HepG2 (cell line): Measurements from ENCODE around the gene CDCA4. TPM values are rescaled to one million over a fixed set of nuclear protein-coding genes. Genes with fewer than 3 reads are reported as not detected.

Source experiments
- ATAC-seq: fragments of 200-7000 bp; cut with Tn5 transposase; 3 replicates; pipeline ENCODE4 v1.9.1; 2020; ENCODE audit warnings: mild to moderate bottlenecking, moderate library complexity
- BruUV-seq: library from RNA; stranded (reverse); fragments of 400-500 nt; replicated peaks from 2 replicates; lab custom pipeline; 2021; lab: Mats Ljungman, UMichigan
- CTCF ChIA-PET: fragments of 300-600 bp; formaldehyde crosslinking; extraction: SDS; loops from one replicate; lab custom pipeline; 2021; ENCODE audit warnings: low total read pairs, inconsistent platforms, low intra/inter-chr PET ratio; lab: Yijun Ruan, JAX
- POLR2A ChIA-PET: fragments of 350-600 bp; sonication (Branson Sonifier 250); formaldehyde crosslinking; loops from one replicate; lab custom pipeline; 2020; ENCODE audit warnings: antibody characterized with exemption, inconsistent platforms; lab: Yijun Ruan, JAX
- DNase-seq: peaks from one replicate; pipeline ENCODE4 v3.0.0-alpha.2; 2015; ENCODE audit warnings: low spot score
- FAIRE-seq: peaks from 3 replicates; lab custom pipeline; 2011; peaks lifted over from hg19 to GRCh38; lab: Jason Lieb, UNC
- H2AFZ ChIP-seq: one replicate; pipeline ENCODE4 v1.6.1; 2011; ENCODE audit warnings: low read length, inconsistent platforms
- H3K27ac ChIP-seq: fragments of 300-600 bp; 3 replicates; pipeline ENCODE4 v1.8.0; 2011; ENCODE audit warnings: mixed run types, mild to moderate bottlenecking, mixed read lengths, low read length, inconsistent platforms; ENCODE audit not compliant: insufficient read depth; ENCODE audit errors: extremely low read length
- H3K27me3 ChIP-seq, 2 experiments: fragments of 200-600 bp in 1 of 2; 2 replicates in 1 of 2; 3 replicates in 1 of 2; pipeline versions ENCODE4 v1.6.0 to v1.8.0; 2011; ENCODE audit warnings: low read length in 2 of 2, mild to moderate bottlenecking in 2 of 2, moderate library complexity in 2 of 2, inconsistent platforms in 1 of 2; ENCODE audit not compliant: insufficient read depth in 2 of 2, control insufficient read depth in 1 of 2
- H3K36me3 ChIP-seq, 2 experiments: fragments of 200-600 bp in 1 of 2; replicated peaks in 1 of 2; 2 replicates in 1 of 2; 3 replicates in 1 of 2; pipeline versions ENCODE4 v1.5.1 to v1.8.0; 2011; ENCODE audit warnings: low read length in 2 of 2, inconsistent platforms in 1 of 2; ENCODE audit not compliant: insufficient read depth in 2 of 2, control insufficient read depth in 1 of 2
- H3K4me1 ChIP-seq: 2 replicates; pipeline ENCODE4 v1.5.1; 2012; ENCODE audit warnings: low read length, inconsistent platforms; ENCODE audit not compliant: insufficient read depth
- H3K4me2 ChIP-seq: 2 replicates; pipeline ENCODE4 v1.6.0; 2011; ENCODE audit warnings: low read depth, low read length, inconsistent platforms
- H3K4me3 ChIP-seq, 3 experiments: fragments of 200-600 bp in 1 of 3; sonication (generic), shearing (Covaris generic) in 1 of 3; replicated peaks in 1 of 3; 2 replicates each; pipeline ENCODE4 v1.5.1; 2011 to 2016; ENCODE audit warnings: low read length in 3 of 3, inconsistent platforms in 2 of 3, low read depth in 2 of 3, mild to moderate bottlenecking in 2 of 3, control low read depth in 1 of 3, mixed read lengths in 1 of 3; ENCODE audit not compliant: insufficient read depth in 1 of 3
- H3K79me2 ChIP-seq: one replicate; pipeline ENCODE4 v1.6.1; 2011; ENCODE audit warnings: low read length, inconsistent platforms; ENCODE audit not compliant: insufficient read depth
- H3K9ac ChIP-seq: 2 replicates; pipeline ENCODE4 v1.6.0; 2011; ENCODE audit warnings: mild to moderate bottlenecking, low read depth, low read length, inconsistent platforms; ENCODE audit not compliant: insufficient read depth
- H3K9me3 ChIP-seq: 2 replicates; pipeline ENCODE4 v1.5.1; 2012; ENCODE audit warnings: mild to moderate bottlenecking, low read length
- H4K20me1 ChIP-seq: 2 replicates; pipeline ENCODE4 v1.6.0; 2011; ENCODE audit warnings: inconsistent platforms, mild to moderate bottlenecking, low read length, moderate library complexity; ENCODE audit not compliant: insufficient read depth
- E2F5 ChIP-seq: sonication (generic); formaldehyde crosslinking; conservative IDR thresholded peaks from 2 replicates; pipeline ENCODE4 v1.4.0; 2020; ENCODE audit warnings: missing genetic modification reagents
- GTF2F1 ChIP-seq: fragments of 150-350 bp; IDR thresholded peaks from 2 replicates; pipeline ENCODE4 v1.6.1; 2014; ENCODE audit warnings: low read length
- JARID2 ChIP-seq: sonication (generic); formaldehyde crosslinking; IDR thresholded peaks from 2 replicates; pipeline ENCODE4 v1.8.1; 2023; ENCODE audit warnings: missing genetic modification reagents, inconsistent platforms; ENCODE audit not compliant: insufficient replicate concordance
- MTF1 ChIP-seq: sonication (generic); formaldehyde crosslinking; IDR thresholded peaks from 2 replicates; pipeline ENCODE4 v1.5.0; 2020; ENCODE audit warnings: missing genetic modification reagents
- PTBP1 ChIP-seq: fragments of 200-400 bp; formaldehyde crosslinking; IDR thresholded peaks from 2 replicates; pipeline ENCODE4 v1.6.1; 2018; ENCODE audit warnings: low read length, low read depth; ENCODE audit not compliant: poor library complexity, severe bottlenecking
- TRAFD1 ChIP-seq: sonication (generic); formaldehyde crosslinking; IDR thresholded peaks from 2 replicates; pipeline ENCODE4 v1.5.1; 2020; ENCODE audit warnings: missing genetic modification reagents, mild to moderate bottlenecking, borderline replicate concordance
- ZBTB20 ChIP-seq: sonication (generic); formaldehyde crosslinking; IDR thresholded peaks from 2 replicates; pipeline ENCODE4 v1.8.1; 2023; ENCODE audit warnings: missing genetic modification reagents, low read depth, mild to moderate bottlenecking, borderline replicate concordance
- ZFP41 ChIP-seq: sonication (generic); formaldehyde crosslinking; IDR thresholded peaks from 2 replicates; pipeline ENCODE4 v1.4.0; 2020; ENCODE audit warnings: mild to moderate bottlenecking, missing genetic modification reagents, borderline replicate concordance
- ZNF180 ChIP-seq: sonication (generic); formaldehyde crosslinking; IDR thresholded peaks from 2 replicates; pipeline ENCODE4 v1.4.0; 2020; ENCODE audit warnings: low read depth, missing genetic modification reagents, borderline replicate concordance
- ZNF367 ChIP-seq: sonication (generic); formaldehyde crosslinking; IDR thresholded peaks from 2 replicates; pipeline ENCODE4 v1.4.0; 2020; ENCODE audit warnings: missing genetic modification reagents, borderline replicate concordance
- ZNF496 ChIP-seq: sonication (generic); formaldehyde crosslinking; IDR thresholded peaks from 2 replicates; pipeline ENCODE4 v1.8.1; 2023; ENCODE audit warnings: mild to moderate bottlenecking, moderate library complexity, missing genetic modification reagents; ENCODE audit not compliant: insufficient replicate concordance
- ZNF644 ChIP-seq: IDR thresholded peaks from 2 replicates; pipeline ENCODE4 v1.6.1; 2016; ENCODE audit warnings: low read depth
- ZNF670 ChIP-seq: sonication (generic); formaldehyde crosslinking; IDR thresholded peaks from 2 replicates; pipeline ENCODE4 v1.8.0; 2022; ENCODE audit warnings: mild to moderate bottlenecking, missing genetic modification reagents, borderline replicate concordance
- ZNF713 ChIP-seq: sonication (generic); formaldehyde crosslinking; IDR thresholded peaks from 2 replicates; pipeline ENCODE4 v1.4.0; 2020; ENCODE audit warnings: mild to moderate bottlenecking, missing genetic modification reagents
- ZNF83 ChIP-seq: sonication (generic); formaldehyde crosslinking; IDR thresholded peaks from 2 replicates; pipeline ENCODE4 v1.4.0; 2020; ENCODE audit warnings: missing genetic modification reagents, mild to moderate bottlenecking, borderline replicate concordance
- WGBS: methylation state at CpG from one replicate; pipeline ENCODE4 v1.1.6; 2017; ENCODE audit warnings: low lambda C conversion rate; 5-methylcytosine and 5-hydroxymethylcytosine counted together
- in situ Hi-C: cut with HindIII; loops from 2 replicates; pipeline ENCODE4 v1.10.0; 2017; ENCODE audit warnings: low pct_unique_long_range_greater_than_20kb; ENCODE audit not compliant: extremely low pct_ligation_motif_present
- intact Hi-C: fragments of 100-400 bp; cut with micrococcal nuclease; formaldehyde crosslinking; loops from one replicate; pipeline ENCODE4 v1.10.0; 2022; ENCODE audit not compliant: unreplicated experiment
- polyA plus RNA-seq, 8 experiments: library from polyadenylated mRNA; depleted of rRNA in 3 of 8; stranded (reverse) in 7 of 8; unstranded in 1 of 8; fragments of >200 nt; fragmentation: Illumina TruSeq in 4 of 8; extraction: Trizol in 4 of 8; gene quantifications; 2 replicates each; pipeline versions ENCODE4 v1.2.1 to v1.2.3, GENCODE V29; 2011 to 2016; ENCODE audit warnings: low read depth in 4 of 8, missing spikeins in 1 of 8, mixed read lengths in 1 of 8; ENCODE audit not compliant: insufficient read depth in 1 of 8
- total RNA-seq, 5 experiments: library from RNA; depleted of rRNA; stranded (reverse); fragments of >200 nt; fragmentation: Illumina TruSeq; extraction: Trizol; gene quantifications; 2 replicates each; pipeline ENCODE4 v1.2.3, GENCODE V29; 2016; ENCODE audit warnings: low read depth in 1 of 5

The CDCA4 gene
- total and polyA plus RNA-seq, 2 of the 13 experiments (the other 11 are each of a cell fraction or from before 2014, with no cell fraction given): 19.7 to 43.1 TPM

- TF ChIP-seq PTBP1 (no peak), MTF1 (CRISPR knock-in tag) (no peak), ZNF670 (no peak), GTF2F1 (no peak)
- TF ChIP-seq, all 625 proteins: peak for 0
These were observed 37.7 kb upstream of the CDCA4 start (continued) for GRCh38 chr14:105058521-105059034.

GRCh38 chr14:105056303-105056831, 35.5 kb upstream of the CDCA4 start:
- Histone ChIP-seq H3K27ac (no peak overlapping the region), H3K9me3 (no peaks in the 10 kb centered on the region)
- BruUV-seq: no TSS peak
- intact Hi-C loops: no loop called here
- TF ChIP-seq ZNF713 (CRISPR knock-in tag): no peak
- no peak for TF ChIP-seq TRAFD1 (CRISPR knock-in tag)
- TF ChIP-seq ZNF644 (CRISPR knock-in tag): no peak
- TF ChIP-seq ZNF496 (CRISPR knock-in tag): no peak
- TF ChIP-seq ZFP41 (CRISPR knock-in tag): no peak
- no peak for TF ChIP-seq ZBTB20 (CRISPR knock-in tag)
- TF ChIP-seq ZNF83 (CRISPR knock-in tag): no peak
- TF ChIP-seq JARID2: no peak
- no peak for TF ChIP-seq E2F5 (CRISPR knock-in tag)
- no peak for TF ChIP-seq ZNF180
- no peak for TF ChIP-seq ZNF367
- TF ChIP-seq, all 625 proteins: peak for 0
- DNase-seq: no peak
- Histone ChIP-seq H3K27me3 (peaks cover 8 to 53% of the 10 kb centered on the region in 2 experiments), H4K20me1 (no peaks in the 10 kb centered on the region), H3K4me1 (no peaks in the 10 kb centered on the region), H3K4me3 (no peak overlapping the region), H3K9ac (no peak overlapping the region), H2AFZ (no peak overlapping the region), H3K4me2 (no peak overlapping the region), H3K79me2 (no peaks in the 10 kb centered on the region), H3K36me3 (no peaks in the 10 kb centered on the region)
- CTCF ChIA-PET: no interaction called here
- ATAC-seq: no peak
- POLR2A ChIA-PET: no interaction called here
- FAIRE-seq: no peak
- WGBS: 47% methylated on average over 18 of the region's 22 CpGs
- in situ Hi-C loops: no loop called here
